HG02885 (cell line): ENCODE data around the gene DLGAP1.

Experiments used
- ATAC-seq: cut with Tn5 transposase; IDR thresholded peaks from one replicate; pipeline ENCODE4 v1.9.1; 2021; ENCODE audit warnings: mild to moderate bottlenecking; ENCODE audit not compliant: unreplicated experiment, poor library complexity

DLGAP1 gene

DNA sequence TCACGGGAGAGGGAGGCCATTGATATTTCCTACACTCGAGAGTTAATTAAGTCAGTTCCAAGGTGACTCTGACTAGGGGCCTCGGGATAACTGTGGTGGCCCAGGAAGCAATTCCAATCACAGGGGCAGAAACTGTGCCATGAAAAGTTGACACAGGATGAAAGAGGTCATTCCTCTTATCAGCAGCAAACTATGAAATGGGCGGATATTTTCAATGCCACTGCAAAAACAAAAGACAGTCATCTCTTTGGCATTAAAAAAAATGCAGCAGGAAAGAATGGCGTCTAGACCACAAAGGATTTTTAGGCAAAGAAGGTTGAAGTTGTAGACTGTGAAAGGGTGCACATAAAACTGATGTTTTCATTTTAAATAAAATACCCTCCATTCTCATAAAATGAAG is 955.1 kb downstream of the DLGAP1 start:
- ATAC-seq = no peak

DNA sequence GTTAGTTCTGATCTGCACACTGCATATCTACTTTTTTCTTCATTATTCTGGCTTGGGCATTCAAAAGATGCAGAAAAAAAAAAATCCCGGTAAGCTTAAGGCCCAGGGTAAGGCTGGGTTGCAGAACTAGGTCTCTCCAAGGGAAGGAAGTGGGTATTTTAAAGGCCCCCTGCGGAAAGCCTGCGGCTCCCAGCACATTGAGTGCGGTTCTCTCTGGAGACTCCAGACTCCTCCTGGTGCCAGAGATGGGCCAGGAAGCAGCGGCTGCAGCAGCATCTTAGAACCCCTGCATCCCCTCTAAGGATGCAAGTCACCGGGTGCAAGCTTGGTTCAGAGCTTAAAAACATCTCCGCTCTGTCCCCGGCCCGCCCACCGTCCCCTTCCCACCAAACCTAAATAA is 955.6 kb downstream of the DLGAP1 start:
- ATAC-seq = no peak

DNA sequence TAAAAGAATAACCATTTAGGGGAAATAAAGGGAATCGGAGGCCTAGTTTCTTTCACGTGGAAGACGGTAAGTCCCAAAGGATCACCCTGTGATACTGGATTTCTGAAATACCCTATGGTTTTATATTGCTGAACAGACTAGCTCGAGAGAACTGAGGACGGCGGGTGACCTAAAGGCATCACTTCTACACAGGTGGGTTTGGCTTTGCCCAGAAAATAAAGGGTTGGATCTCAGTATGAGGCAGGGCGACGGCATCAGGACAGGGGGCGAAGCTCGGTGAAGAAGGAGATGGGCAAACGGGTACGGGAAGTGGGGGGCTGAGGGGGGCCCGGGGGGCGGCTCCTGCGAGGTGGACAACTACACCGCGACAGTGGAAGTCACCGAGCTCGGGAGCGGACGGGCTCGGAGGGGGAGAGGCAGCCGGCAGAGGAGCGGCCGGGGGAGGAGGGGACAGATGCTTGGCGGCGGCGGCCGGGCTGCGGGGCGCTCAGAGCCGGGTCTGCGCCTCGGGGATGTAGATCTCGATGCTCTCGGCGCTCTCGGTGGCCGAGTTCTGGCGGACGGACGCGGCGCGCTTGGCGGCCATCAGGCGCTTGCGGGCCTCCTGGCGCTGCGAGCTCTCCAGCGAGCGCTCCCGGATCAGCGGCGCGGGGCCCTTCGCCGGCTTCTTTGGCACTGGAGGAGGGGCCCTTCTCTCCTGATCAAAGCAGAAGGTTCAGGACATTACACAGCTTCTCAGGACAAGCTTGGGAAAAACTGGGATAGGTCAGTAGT is 956.2 kb downstream of the DLGAP1 start:
- ATAC-seq = no peak

DNA sequence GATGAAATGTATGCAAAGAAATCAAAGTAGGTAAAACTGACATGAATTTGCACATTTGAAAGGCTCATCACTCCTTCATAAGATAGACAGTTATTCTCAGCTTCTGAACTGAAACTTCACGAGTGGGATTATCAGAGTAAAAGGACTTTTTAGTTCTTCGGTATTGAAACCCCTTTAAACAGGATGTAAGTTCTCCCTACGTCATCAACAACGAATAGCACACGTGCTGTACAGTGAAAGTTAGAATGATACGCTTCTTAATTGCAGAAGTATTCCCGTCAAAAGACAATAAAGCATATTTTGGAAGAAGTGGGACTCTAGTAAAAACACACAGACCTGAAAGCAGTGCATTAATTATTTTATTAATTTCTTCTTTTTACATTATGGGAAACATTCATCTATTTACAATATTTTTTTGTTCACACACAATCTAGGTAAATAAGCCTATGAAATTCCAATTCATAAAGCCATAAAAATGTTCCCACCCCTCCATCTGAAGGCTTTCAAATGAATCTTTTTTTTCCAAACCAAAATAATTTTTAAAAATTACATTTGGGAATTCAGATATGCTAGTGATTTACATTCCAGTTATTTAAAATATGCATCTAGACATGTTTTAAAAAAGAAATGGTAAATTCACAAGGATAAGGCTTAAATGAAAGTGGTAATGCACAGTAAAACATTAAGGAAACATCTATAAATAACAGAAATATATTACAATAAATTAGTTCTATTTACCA is 959.2 kb downstream of the DLGAP1 start:
- no peak for ATAC-seq

GRCh38 chr18:3494569-3494968 is 960.5 kb downstream of the DLGAP1 start:
- no peak for ATAC-seq

DNA sequence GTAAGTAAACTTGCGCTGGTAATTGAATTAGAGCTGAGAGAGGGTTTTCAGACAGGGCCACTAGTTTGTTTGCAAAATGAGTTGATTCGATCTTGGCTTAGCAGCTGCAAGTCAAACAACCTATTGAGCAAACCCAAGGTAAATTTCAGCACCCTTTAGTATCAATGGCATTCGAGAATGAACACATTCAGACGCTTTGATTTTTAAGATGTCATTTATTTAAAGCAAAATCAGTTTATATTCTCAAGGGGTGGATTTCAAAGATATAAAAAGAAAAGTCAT is 960.9 kb downstream of the DLGAP1 start:
- no peak for ATAC-seq

DNA sequence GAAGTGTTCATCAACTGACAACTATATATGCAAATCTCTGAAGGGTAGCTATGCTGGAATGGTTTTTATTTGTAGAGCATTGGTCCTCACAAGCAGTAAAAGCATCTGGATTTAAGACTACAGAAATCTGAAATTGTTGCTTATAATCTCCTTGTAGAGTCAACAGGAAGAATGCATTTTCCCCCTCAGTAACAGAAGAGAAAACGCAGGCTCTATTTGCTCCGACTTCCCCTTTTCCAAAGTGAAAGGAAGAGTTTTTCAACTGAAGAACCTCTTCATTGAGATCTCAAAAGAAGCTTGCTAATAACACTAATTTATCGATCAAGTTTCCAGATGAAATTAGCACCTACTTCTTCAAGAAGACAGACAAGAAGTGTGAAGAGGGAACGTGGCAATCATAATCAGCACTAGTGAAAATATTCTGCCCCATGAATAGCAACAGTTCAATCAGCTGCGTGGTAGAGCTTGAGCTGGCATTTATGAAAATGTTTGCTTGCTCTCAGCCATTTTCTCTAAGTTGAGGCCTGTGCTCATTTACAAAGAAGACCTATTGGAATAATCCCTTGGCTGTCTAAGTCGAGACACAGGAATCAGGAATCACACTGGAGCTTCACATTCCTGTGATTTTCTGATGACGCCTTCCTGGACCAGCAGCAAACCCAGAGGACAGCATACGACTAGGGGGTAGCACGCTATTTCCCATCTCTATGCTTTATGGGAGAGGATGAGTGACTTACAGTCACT is 961.4 kb downstream of the DLGAP1 start:
- ATAC-seq = no peak

DNA sequence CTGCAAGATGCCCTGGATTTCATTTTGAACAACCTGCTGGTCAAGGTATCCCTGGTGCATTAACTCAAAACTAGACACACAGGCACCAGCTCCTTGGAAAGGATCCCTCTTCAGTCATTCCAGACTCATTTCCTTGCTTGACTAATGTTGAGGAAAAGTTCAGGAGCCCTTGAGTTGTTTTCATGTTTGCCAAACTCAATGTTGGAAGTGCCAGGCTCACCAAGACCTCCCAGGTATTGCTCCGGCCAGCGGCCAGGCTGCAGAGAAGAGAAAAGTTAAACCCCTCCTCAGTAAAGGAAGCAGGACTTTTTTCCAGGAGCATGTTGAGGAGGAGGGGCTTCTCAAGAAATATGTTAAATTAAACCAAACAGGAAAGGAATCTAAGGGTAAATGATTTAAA is 962.4 kb downstream of the DLGAP1 start:
- ATAC-seq = no peak

DNA sequence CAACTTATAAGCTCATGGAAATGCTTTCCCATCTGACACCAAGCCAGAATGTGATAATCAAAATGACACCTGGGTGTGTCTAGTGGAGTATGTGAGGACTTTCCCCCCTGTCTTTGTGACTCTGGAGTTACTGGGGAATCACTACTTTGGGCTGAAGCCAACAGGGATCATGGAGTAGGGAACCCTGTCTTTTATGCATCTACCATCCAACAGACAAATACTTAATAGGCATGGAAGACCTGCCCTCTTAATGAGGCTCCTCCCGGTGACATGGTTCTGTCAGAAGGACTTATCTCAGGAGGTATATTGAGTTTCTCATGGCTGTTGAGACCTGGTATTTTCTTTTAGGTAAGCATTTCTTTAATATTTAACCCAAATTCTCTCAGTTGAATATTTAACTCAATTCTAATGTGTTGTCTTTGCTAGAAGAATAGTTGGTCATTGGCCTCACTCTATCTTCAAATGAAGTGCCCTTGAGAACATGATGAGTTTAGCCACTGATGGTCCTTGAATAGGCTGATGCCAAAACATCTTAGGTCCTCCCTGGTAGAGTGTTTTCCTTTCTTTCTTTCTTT is 963.0 kb downstream of the DLGAP1 start:
- no peak for ATAC-seq

GRCh38 chr18:3489462-3489861 is 965.6 kb downstream of the DLGAP1 start:
- no peak for ATAC-seq

- ATAC-seq = no peak
Measured at GRCh38 chr18:3486512-3486911, 968.6 kb downstream of the DLGAP1 start.

DNA sequence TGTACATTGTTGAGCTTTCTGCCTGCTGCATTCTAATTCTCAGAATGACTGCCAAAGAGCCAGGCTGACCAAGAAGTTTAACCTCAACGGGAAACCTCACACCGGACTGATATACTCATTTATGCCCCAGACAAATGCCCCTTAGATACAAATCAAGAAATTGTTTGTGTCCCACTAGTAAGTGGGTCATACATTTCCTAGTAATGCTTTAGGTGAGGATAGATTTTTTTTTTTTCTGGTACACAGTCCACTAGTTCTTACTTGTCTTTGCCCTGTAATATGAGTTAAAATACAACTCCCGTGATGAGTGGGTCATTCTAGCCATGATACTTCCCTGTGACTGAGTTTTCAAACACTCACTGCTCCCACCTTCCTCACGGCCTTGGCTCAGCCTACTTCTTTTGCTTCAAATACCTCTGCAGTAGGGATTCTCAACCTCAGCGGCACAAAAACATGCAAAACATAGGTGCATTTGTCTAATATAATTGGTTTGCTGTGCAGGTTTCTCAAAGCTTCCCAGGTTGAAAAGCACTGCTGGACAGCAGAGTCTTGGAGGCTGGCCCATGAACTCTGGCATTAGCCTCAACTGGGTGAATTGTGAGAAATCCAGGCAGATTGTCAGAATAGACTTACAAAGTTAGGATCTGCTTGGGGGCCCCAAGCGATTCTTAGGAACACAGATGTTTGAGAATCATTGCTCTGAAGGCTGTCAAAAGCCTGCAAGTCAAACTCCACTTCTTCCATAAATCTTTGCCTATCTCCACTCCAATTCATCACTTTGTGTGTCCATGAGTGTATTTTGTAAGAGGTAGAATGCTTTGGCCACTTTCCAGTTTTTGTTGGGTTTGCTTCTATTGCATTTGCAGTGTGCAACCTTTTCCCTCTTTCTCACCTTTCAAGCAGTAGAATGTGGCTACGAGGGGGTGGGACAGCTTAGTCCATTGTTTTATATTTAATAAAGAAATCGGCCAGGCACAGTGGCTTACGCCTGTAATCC is 969.7 kb downstream of the DLGAP1 start:
- peak; percentile 56 for ATAC-seq

GRCh38 chr18:3482258-3482657 is 972.8 kb downstream of the DLGAP1 start:
- no peak for ATAC-seq

DNA sequence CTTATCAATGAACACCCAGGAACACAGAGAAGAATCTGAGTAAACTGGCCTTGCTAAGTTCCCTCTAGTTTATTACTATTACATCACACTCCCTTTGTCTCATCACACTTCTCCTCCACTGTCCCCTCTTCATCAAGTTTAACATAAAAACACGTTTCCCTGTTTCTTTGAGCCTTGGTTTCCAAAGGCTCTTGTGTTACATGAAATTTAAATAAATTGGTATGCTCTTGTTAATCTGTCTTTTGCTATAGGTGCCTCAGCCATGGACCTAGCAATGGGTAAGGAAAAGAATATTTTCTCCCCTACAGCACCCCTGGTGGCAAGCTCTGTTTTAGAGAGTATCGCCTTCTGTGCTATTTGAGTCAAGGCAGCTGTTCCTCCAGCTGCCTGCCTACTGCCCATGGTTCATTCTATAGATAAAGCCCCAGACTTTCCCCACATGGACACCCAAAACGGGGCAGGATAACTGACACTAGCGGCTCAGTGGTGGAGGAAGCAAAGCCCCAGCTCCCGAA is 973.4 kb downstream of the DLGAP1 start:
- peak; percentile 73 for ATAC-seq

DNA sequence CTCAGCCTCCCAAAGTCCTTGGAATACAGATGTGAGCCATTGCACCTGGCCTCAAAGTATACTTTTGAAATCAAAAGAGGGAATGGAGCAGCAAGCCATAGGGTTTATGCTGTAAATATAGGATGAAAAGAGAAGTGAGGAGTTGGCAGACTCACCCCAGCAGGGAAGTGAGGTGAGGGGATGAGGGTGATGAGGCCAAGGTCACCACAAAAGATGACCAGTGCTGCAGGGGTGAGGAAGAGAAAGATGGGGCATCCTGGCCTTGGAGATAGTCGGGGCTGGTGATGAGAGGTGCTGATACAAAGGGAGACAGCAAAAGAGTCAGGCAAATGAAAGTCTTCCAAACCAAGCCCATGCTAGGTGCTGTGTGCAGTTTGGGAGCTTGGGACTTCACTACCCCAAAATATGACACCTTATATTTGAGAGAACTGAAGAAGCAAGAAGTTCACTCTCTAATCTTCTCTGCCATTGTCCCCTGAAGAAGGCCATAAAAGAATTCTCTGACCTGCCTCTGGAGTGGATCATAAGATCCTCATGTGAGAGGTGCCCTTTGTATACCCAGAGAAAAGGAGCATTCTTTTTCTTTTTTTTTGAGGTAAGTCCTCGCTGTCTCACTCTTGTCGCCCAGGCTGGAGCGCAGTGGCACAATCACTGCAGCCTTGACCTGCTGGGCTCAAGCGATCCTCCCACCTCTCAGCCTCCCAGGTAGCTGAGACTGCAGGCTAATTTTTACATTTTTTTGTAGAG is 974.1 kb downstream of the DLGAP1 start:
- ATAC-seq = no peak

DNA sequence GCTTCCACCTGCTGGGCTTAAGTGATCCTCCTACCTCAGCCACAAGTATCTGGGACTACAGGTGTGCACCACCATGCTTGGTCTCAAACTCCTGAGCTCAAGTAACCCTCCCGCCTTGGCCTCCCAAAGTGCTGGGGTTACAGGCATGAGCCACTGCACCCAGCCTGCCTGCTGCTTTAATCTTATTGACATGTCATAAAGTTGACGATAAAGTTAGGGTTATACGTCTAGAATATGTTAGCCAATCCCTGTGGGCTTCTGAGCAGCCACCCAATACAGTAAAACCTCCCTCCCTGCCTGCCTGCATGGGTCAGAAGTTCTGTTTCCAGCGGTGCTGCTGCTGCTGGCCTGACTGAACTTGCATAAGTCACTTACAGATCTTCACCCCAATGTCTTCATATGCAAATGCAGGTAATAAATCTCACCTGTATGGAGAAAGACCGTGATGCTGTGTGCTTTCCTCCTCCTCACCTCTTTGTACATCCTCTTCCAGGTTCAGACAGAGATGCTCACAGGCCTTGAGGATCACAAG is 975.1 kb downstream of the DLGAP1 start:
- ATAC-seq = no peak

GRCh38 chr18:3478262-3478978 is 976.7 kb downstream of the DLGAP1 start:
- ATAC-seq = no peak
